ENCODE data around the gene DHRS1.

DHRS1 gene

GRCh38 chr14:24321212-24321975 lies 21.8 kb upstream of the DHRS1 start:
- no peak for DNase-seq (ENCODE audit: low read depth)
- no peak overlapping the region for H3K4me3 ChIP-seq (ENCODE audit: low read length)
- no peak for TF ChIP-seq CTCF (IDR thresholded peaks at IDR 0.05; ENCODE audit: insufficient read depth, low read depth, low read length, missing control alignments)

- DNase-seq (ENCODE audit: low read depth): peak; percentile 65
- no peak overlapping the region for H3K4me3 ChIP-seq (ENCODE audit: low read length)
- no peak for TF ChIP-seq CTCF (IDR thresholded peaks at IDR 0.05; ENCODE audit: insufficient read depth, low read depth, low read length, missing control alignments)
Observed at GRCh38 chr14:24317141-24317928, 17.8 kb upstream of the DHRS1 start.

GRCh38 chr14:24316597-24316950 lies 17.0 kb upstream of the DHRS1 start:
- no peak for DNase-seq (ENCODE audit: low read depth)
- no peak for TF ChIP-seq CTCF (IDR thresholded peaks at IDR 0.05; ENCODE audit: insufficient read depth, low read depth, low read length, missing control alignments)
- no peak overlapping the region for H3K4me3 ChIP-seq (ENCODE audit: low read length)

- H3K4me3 ChIP-seq (ENCODE audit: low read length): no peak overlapping the region
- no peak for DNase-seq (ENCODE audit: low read depth)
- no peak for TF ChIP-seq CTCF (IDR thresholded peaks at IDR 0.05; ENCODE audit: insufficient read depth, low read depth, low read length, missing control alignments)
Observed at GRCh38 chr14:24315807-24316596, 16.4 kb upstream of the DHRS1 start.

GRCh38 chr14:24315243-24315806 lies 15.7 kb upstream of the DHRS1 start:
- no peak overlapping the region for H3K4me3 ChIP-seq (ENCODE audit: low read length)
- no peak for DNase-seq (ENCODE audit: low read depth)

More at GRCh38 chr14:24315243-24315806, 15.7 kb upstream of the DHRS1 start:
- TF ChIP-seq CTCF (IDR thresholded peaks at IDR 0.05; ENCODE audit: insufficient read depth, low read depth, low read length, missing control alignments): no peak
